ENCODE data around the gene PPHLN1.

Gene PPHLN1

DNA sequence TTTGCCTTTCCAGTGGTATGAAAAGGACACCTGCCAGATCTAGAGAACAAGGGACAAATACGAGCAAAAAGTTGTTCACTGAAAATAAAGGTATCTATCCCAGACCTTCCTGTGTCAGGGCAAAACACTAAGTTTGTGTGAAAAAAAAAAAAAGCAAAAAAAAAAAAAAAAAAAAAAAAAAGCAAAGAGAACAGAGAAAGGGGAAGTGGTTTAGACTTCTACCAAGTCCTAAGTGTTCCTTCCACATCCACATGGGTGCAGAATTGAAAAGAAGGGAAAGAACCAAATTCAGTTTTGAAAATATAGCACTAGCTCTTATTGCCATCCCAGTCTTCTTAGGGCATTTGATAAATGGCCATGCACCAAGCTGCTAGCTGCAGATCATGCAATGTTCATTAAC is 41.8 kb upstream of the PPHLN1 start:
- Histone ChIP-seq H2AK5ac (ENCODE audit: low read depth, low read length) (no peak overlapping the region), H3K4me2 (ENCODE audit: insufficient read depth, low read length, poor library complexity, severe bottlenecking) (no peak overlapping the region), H3K9ac (ENCODE audit: low read depth, low read length, poor library complexity) (no peak overlapping the region), H3K23ac (ENCODE audit: low read depth, low read length, poor library complexity) (no peak overlapping the region), H3K36me3 (replicated peaks in 1 of 2; ENCODE audit: control insufficient read depth in 2 of 2, insufficient read depth in 2 of 2, low read length in 2 of 2) (no peaks in the 10 kb centered on the region), H3K79me1 (ENCODE audit: low read depth, low read length) (no peaks in the 10 kb centered on the region), H2BK12ac (ENCODE audit: low read length) (no peak overlapping the region), H3K27ac (replicated peaks; ENCODE audit: low read length) (no peak overlapping the region), H3K9me3 (replicated peaks in 1 of 2; ENCODE audit: control insufficient read depth in 2 of 2, insufficient read depth in 1 of 2, low read depth in 1 of 2, low read length in 2 of 2) (no peaks in the 10 kb centered on the region), H3K4me1 (ENCODE audit: control insufficient read depth in 2 of 2, insufficient read depth in 1 of 2, low read depth in 1 of 2, low read length in 2 of 2) (no peaks in the 10 kb centered on the region), H3K27me3 (ENCODE audit: control insufficient read depth in 3 of 3, insufficient read depth in 3 of 3, low read depth in 1 of 3, low read length in 3 of 3) (no peaks in the 10 kb centered on the region), H4K91ac (ENCODE audit: low read depth, low read length, poor library complexity) (no peak overlapping the region), H3K4ac (ENCODE audit: low read length) (no peak overlapping the region), H3K14ac (ENCODE audit: low read length) (no peak overlapping the region), H2BK120ac (ENCODE audit: low read depth, low read length) (no peak overlapping the region), H4K8ac (ENCODE audit: low read depth, low read length) (no peak overlapping the region), H2BK15ac (ENCODE audit: low read length) (no peak overlapping the region), H3K4me3 (ENCODE audit: low read length in 2 of 2) (no peak overlapping the region), H3K18ac (ENCODE audit: low read length) (no peak overlapping the region), H2BK5ac (ENCODE audit: low read length) (no peak overlapping the region), H2AFZ (ENCODE audit: low read length) (no peak overlapping the region)
- no peak for DNase-seq (ENCODE audit: low spot score)
- WGBS, 2 donors (ENCODE audit: extremely low coverage in 2 of 2, insufficient read length in 2 of 2, insufficient replicate concordance in 1 of 2), result no CpG with 5 or more reads among the region's 1 CpG

DNA sequence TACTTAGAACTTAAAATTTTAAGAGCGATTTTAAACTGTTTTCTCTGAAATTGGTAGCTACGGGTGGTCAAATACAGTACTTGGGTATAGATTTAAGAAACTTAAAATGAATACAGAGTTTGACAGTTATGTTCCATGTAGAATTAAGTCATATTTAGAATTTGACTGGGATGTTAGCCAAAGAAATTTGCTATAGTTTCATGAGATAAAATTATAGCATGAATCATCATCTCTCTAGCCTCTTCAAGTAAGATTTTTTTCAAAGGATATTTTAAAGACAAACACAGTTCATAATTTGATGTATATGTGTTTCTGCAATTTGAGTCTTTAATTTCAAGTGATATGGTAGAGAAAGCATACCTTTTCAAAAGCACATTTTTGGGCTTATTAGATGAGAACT is 41.1 kb upstream of the PPHLN1 start:
- Histone ChIP-seq H3K9ac (ENCODE audit: low read depth, low read length, poor library complexity) (no peak overlapping the region), H3K4me3 (ENCODE audit: low read length in 2 of 2) (no peak overlapping the region)

DNA sequence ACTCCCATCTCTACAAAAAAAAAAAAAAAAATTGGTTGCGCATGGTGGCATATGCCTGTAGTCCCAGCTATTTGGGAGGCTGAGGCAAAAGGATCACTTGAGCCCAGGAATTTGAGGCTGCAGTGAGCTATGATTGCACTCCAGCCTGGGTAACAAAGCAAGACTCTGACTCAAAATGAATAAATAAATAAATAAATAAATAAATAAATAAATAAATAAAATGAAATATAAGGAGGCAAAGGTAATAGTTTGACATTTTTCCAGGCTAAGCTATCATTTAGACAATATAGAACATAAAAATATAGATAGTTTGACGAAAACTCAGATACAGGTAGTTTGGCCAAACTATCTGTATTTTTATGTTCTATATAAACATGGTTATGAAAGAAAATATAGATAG is 40.5 kb upstream of the PPHLN1 start:
- H3K4me3 ChIP-seq (ENCODE audit: low read length in 2 of 2), result no peak overlapping the region
- no peak overlapping the region for H2BK15ac ChIP-seq (ENCODE audit: low read length)
- no peaks in the 10 kb centered on the region for H3K9me3 ChIP-seq (replicated peaks in 1 of 2; ENCODE audit: control insufficient read depth in 2 of 2, insufficient read depth in 1 of 2, low read depth in 1 of 2, low read length in 2 of 2)
- no peak overlapping the region for H2BK5ac ChIP-seq (ENCODE audit: low read length)
- H3K27me3 ChIP-seq (ENCODE audit: control insufficient read depth in 3 of 3, insufficient read depth in 3 of 3, low read depth in 1 of 3, low read length in 3 of 3), result no peaks in the 10 kb centered on the region
- H3K36me3 ChIP-seq (replicated peaks in 1 of 2; ENCODE audit: control insufficient read depth in 2 of 2, insufficient read depth in 2 of 2, low read length in 2 of 2), result no peaks in the 10 kb centered on the region
- H2BK120ac ChIP-seq (ENCODE audit: low read depth, low read length), result no peak overlapping the region
- H3K18ac ChIP-seq (ENCODE audit: low read length), result no peak overlapping the region
- no peak overlapping the region for H2AFZ ChIP-seq (ENCODE audit: low read length)
- H3K9ac ChIP-seq (ENCODE audit: low read depth, low read length, poor library complexity), result no peak overlapping the region
- no peak overlapping the region for H3K4ac ChIP-seq (ENCODE audit: low read length)
- no peaks in the 10 kb centered on the region for H3K79me1 ChIP-seq (ENCODE audit: low read depth, low read length)
- H3K14ac ChIP-seq (ENCODE audit: low read length), result no peak overlapping the region
- H3K23ac ChIP-seq (ENCODE audit: low read depth, low read length, poor library complexity), result no peak overlapping the region
- H3K4me2 ChIP-seq (ENCODE audit: insufficient read depth, low read length, poor library complexity, severe bottlenecking), result no peak overlapping the region
- H3K27ac ChIP-seq (replicated peaks; ENCODE audit: low read length), result no peak overlapping the region
- H2AK5ac ChIP-seq (ENCODE audit: low read depth, low read length), result no peak overlapping the region
- no peak overlapping the region for H2BK12ac ChIP-seq (ENCODE audit: low read length)
- no peak overlapping the region for H4K91ac ChIP-seq (ENCODE audit: low read depth, low read length, poor library complexity)
- no peak for DNase-seq (ENCODE audit: low spot score)
- H4K8ac ChIP-seq (ENCODE audit: low read depth, low read length), result no peak overlapping the region
- no CpG with 5 or more reads among the region's 2 CpGs for WGBS, 2 donors (ENCODE audit: extremely low coverage in 2 of 2, insufficient read length in 2 of 2, insufficient replicate concordance in 1 of 2)
- no peaks in the 10 kb centered on the region for H3K4me1 ChIP-seq (ENCODE audit: control insufficient read depth in 2 of 2, insufficient read depth in 1 of 2, low read depth in 1 of 2, low read length in 2 of 2)

More for the DNA sequence above, 41.1 kb upstream of the PPHLN1 start:
- no peak for DNase-seq (ENCODE audit: low spot score)
- Histone ChIP-seq H3K23ac (ENCODE audit: low read depth, low read length, poor library complexity) (no peak overlapping the region), H2AK5ac (ENCODE audit: low read depth, low read length) (no peak overlapping the region), H3K27me3 (ENCODE audit: control insufficient read depth in 3 of 3, insufficient read depth in 3 of 3, low read depth in 1 of 3, low read length in 3 of 3) (no peaks in the 10 kb centered on the region), H4K91ac (ENCODE audit: low read depth, low read length, poor library complexity) (no peak overlapping the region), H2BK120ac (ENCODE audit: low read depth, low read length) (no peak overlapping the region), H3K36me3 (replicated peaks in 1 of 2; ENCODE audit: control insufficient read depth in 2 of 2, insufficient read depth in 2 of 2, low read length in 2 of 2) (no peaks in the 10 kb centered on the region), H3K4me2 (ENCODE audit: insufficient read depth, low read length, poor library complexity, severe bottlenecking) (no peak overlapping the region), H3K14ac (ENCODE audit: low read length) (no peak overlapping the region), H2BK12ac (ENCODE audit: low read length) (no peak overlapping the region), H2BK15ac (ENCODE audit: low read length) (no peak overlapping the region), H2AFZ (ENCODE audit: low read length) (no peak overlapping the region), H3K4me1 (ENCODE audit: control insufficient read depth in 2 of 2, insufficient read depth in 1 of 2, low read depth in 1 of 2, low read length in 2 of 2) (no peaks in the 10 kb centered on the region), H4K8ac (ENCODE audit: low read depth, low read length) (no peak overlapping the region), H3K9me3 (replicated peaks in 1 of 2; ENCODE audit: control insufficient read depth in 2 of 2, insufficient read depth in 1 of 2, low read depth in 1 of 2, low read length in 2 of 2) (no peaks in the 10 kb centered on the region), H3K18ac (ENCODE audit: low read length) (no peak overlapping the region), H3K27ac (replicated peaks; ENCODE audit: low read length) (no peak overlapping the region), H3K4ac (ENCODE audit: low read length) (no peak overlapping the region), H3K79me1 (ENCODE audit: low read depth, low read length) (no peaks in the 10 kb centered on the region), H2BK5ac (ENCODE audit: low read length) (no peak overlapping the region)
- no CpG with 5 or more reads among the region's 2 CpGs for WGBS, 2 donors (ENCODE audit: extremely low coverage in 2 of 2, insufficient read length in 2 of 2, insufficient replicate concordance in 1 of 2)

DNA sequence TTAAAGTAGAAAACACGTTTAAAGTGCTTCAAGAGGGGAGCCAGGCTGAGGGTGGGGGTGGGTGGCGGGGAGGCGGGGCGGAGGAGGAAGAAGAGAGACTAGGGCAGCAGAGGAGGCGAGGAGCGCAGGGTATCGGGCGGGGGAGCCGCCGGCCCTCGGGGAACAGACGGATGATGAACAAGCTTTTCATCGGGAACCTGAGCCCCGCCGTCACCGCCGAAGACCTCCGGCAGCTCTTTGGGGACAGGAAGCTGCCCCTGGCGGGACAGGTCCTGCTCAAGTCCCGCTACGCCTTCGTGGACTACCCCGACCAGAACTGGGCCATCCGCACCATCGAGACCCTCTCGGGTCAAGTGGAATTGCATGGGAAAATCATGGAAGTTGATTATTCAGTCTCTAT is 39.2 kb upstream of the PPHLN1 start:
- no peak overlapping the region for H2BK15ac ChIP-seq (ENCODE audit: low read length)
- no peak overlapping the region for H2AFZ ChIP-seq (ENCODE audit: low read length)
- H3K18ac ChIP-seq (ENCODE audit: low read length), result no peak overlapping the region
- no peak overlapping the region for H2AK5ac ChIP-seq (ENCODE audit: low read depth, low read length)
- H4K91ac ChIP-seq (ENCODE audit: low read depth, low read length, poor library complexity), result no peak overlapping the region
- no peaks in the 10 kb centered on the region for H3K36me3 ChIP-seq (replicated peaks in 1 of 2; ENCODE audit: control insufficient read depth in 2 of 2, insufficient read depth in 2 of 2, low read length in 2 of 2)
- H3K9ac ChIP-seq (ENCODE audit: low read depth, low read length, poor library complexity), result no peak overlapping the region
- DNase-seq (ENCODE audit: low spot score), result no peak
- H3K9me3 ChIP-seq (replicated peaks in 1 of 2; ENCODE audit: control insufficient read depth in 2 of 2, insufficient read depth in 1 of 2, low read depth in 1 of 2, low read length in 2 of 2), result no peaks in the 10 kb centered on the region
- no peak overlapping the region for H3K4me2 ChIP-seq (ENCODE audit: insufficient read depth, low read length, poor library complexity, severe bottlenecking)
- H3K4ac ChIP-seq (ENCODE audit: low read length), result no peak overlapping the region
- H2BK5ac ChIP-seq (ENCODE audit: low read length), result no peak overlapping the region
- no peaks in the 10 kb centered on the region for H3K4me1 ChIP-seq (ENCODE audit: control insufficient read depth in 2 of 2, insufficient read depth in 1 of 2, low read depth in 1 of 2, low read length in 2 of 2)
- no peaks in the 10 kb centered on the region for H3K79me1 ChIP-seq (ENCODE audit: low read depth, low read length)
- H2BK12ac ChIP-seq (ENCODE audit: low read length), result no peak overlapping the region
- no CpG with 5 or more reads among the region's 26 CpGs for WGBS, 2 donors (ENCODE audit: extremely low coverage in 2 of 2, insufficient read length in 2 of 2, insufficient replicate concordance in 1 of 2)
- H3K14ac ChIP-seq (ENCODE audit: low read length), result no peak overlapping the region
- H2BK120ac ChIP-seq (ENCODE audit: low read depth, low read length), result no peak overlapping the region
- H3K27me3 ChIP-seq (ENCODE audit: control insufficient read depth in 3 of 3, insufficient read depth in 3 of 3, low read depth in 1 of 3, low read length in 3 of 3), result no peaks in the 10 kb centered on the region
- H3K27ac ChIP-seq (replicated peaks; ENCODE audit: low read length), result no peak overlapping the region
- no peak overlapping the region for H3K23ac ChIP-seq (ENCODE audit: low read depth, low read length, poor library complexity)
- no peak overlapping the region for H3K4me3 ChIP-seq (ENCODE audit: low read length in 2 of 2)
- no peak overlapping the region for H4K8ac ChIP-seq (ENCODE audit: low read depth, low read length)

All from neuronal stem cell (in vitro differentiated cells).